GM12872 (cell line): ENCODE measurements around the gene AKAP13.

Experiments
- CTCF ChIP-seq: IDR thresholded peaks from 3 replicates; pipeline ENCODE4 v1.5.1; 2011; ENCODE audit warnings: low read depth, mild to moderate bottlenecking, low read length, moderate library complexity; ENCODE audit not compliant: insufficient read depth

AKAP13 gene

GRCh38 chr15:85727068-85727467 is 346.7 kb downstream of the AKAP13 start:
- no peak for TF ChIP-seq CTCF

- TF ChIP-seq CTCF = peak; percentile 76
Measured at GRCh38 chr15:85730001-85730820, 349.8 kb downstream of the AKAP13 start.

- no peak for TF ChIP-seq CTCF
Measured at GRCh38 chr15:85733416-85733815, 353.0 kb downstream of the AKAP13 start.

- TF ChIP-seq CTCF = no peak
Measured at GRCh38 chr15:85737061-85737460, 356.7 kb downstream of the AKAP13 start.

GRCh38 chr15:85741021-85741421 is 360.6 kb downstream of the AKAP13 start:
- no peak for TF ChIP-seq CTCF

GRCh38 chr15:85741662-85742061 is 361.3 kb downstream of the AKAP13 start:
- TF ChIP-seq CTCF = no peak

- no peak for TF ChIP-seq CTCF
Measured at GRCh38 chr15:85742186-85742821, 361.9 kb downstream of the AKAP13 start.
